NCI-H226 (cell line): Measurements from ENCODE around the gene DVL1.
"Not testable (repeated sequence)": the region's sequence is repeated elsewhere in the genome, so short reads cannot be mapped to it uniquely, and the experiment has no call there.

Experiments used
- DNase-seq: peaks from one replicate; pipeline ENCODE4 v3.0.0-alpha.2; 2015

Gene DVL1

GRCh38 chr1:1349256-1350012 is at the start of gene DVL1:
Gene DVL1, minus strand, starts transcription at chr1:1349418. Its CDS starts 353 bp downstream, at chr1:1349065.
- DNase-seq: peak; percentile 48

DNA sequence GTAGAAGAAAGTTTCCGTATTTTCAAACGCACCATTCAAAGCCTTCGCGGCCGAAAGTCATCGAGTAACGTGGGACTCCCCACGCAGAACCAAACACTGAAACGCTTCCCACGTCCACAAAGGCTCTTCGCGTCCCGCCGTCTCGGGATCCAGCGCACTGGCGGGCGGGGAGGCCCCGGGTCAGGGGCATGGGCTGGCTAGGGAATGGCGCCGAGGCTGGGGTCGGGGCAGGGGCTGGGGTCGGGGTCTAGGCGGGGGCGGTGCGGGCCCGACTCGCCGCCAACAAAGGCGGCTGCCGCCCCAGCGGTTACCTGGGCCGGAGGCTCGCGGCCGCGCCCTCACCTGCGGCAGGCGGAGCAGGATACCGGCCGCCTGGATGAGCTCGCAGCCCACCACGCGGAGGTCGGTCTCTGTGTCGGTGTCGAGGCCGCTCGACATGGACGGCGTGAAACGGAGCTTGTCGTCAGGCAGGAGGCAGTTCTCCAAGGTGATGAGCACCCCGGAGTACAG is 49.5 kb upstream of the DVL1 start:
- DNase-seq: no peak

- DNase-seq: no peak
Observed at GRCh38 chr1:1397839-1398523, 48.8 kb upstream of the DVL1 start.

DNA sequence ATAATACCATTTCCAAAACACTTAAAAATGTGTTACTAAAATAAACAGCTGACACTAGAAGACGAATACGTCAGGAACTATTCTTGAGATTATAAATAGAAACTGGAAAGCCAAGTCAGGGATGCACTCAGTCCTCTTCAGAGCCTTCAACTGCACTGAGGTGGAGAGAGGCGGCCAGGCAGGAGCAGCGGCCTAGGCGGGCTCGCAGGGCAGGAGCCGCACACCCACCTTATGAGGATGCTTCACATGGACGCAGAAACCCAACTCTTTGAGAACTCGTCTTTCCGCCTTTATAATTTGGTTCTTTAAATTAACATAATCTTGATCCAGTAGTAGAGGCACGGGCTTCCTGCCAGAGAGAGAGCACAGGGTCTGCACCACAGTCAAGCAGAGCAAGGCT is 45.9 kb upstream of the DVL1 start:
- no peak for DNase-seq

- DNase-seq: no peak
Observed at GRCh38 chr1:1394116-1394515, 44.9 kb upstream of the DVL1 start.

GRCh38 chr1:1393428-1393827 is 44.2 kb upstream of the DVL1 start:
- DNase-seq: no peak

GRCh38 chr1:1393014-1393413 is 43.8 kb upstream of the DVL1 start:
- DNase-seq: no peak

GRCh38 chr1:1391225-1391624 is 42.0 kb upstream of the DVL1 start:
- DNase-seq: no peak

- DNase-seq: no peak
Observed at GRCh38 chr1:1390675-1391074, 41.5 kb upstream of the DVL1 start.

GRCh38 chr1:1388078-1388472 is 38.9 kb upstream of the DVL1 start:
- no peak for DNase-seq

DNA sequence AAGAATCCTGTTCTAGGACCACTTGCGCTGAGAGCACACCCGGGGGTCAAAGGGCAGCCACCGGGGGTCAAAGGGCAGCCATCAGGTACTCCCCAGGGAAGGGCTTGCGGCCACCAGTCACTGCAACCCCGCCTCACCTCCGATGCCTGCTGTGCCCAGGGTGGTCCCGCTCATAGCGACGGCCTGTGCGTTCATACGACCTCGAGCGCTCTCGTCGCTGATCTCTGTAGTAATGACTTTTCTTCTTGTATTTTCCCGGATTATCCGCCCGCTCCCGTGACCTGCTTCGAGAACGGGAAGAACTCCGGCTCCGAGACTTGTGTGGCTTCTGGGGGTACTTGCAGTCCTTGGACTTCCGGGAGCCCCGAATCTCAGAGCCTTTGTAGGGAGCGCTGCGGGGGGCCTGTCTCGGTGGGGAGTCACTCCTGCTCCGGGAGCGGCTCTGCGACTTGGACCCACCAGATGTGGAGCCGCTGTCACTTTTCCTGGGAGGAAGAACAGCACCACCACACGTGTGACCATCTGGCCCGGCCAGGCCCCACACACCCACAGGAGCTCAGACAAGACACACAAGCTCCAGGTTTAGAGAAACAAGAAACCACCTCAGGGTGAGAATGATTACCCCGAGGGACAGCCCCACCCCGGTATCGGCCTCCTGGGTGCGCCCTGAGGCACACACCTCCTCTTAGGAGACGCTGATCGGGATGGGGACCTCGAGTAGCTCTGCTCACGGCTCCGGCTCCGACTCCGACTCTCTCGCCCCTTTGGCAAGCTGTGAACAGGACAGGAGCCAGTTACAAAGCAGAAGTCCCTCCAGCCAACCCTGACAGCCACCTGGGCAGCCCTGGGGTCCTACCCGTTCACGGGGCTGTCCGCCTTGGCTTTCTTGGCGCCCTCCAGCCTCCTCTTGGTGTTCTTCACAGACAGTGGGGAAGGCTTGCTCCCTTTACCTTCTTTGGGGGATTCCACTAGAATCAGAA is 38.2 kb upstream of the DVL1 start:
- no peak for DNase-seq

GRCh38 chr1:1385931-1386330 is 36.7 kb upstream of the DVL1 start:
- DNase-seq: no peak

- DNase-seq: not testable (repeated sequence)
Observed at GRCh38 chr1:1385339-1385738, 36.1 kb upstream of the DVL1 start.

DNA sequence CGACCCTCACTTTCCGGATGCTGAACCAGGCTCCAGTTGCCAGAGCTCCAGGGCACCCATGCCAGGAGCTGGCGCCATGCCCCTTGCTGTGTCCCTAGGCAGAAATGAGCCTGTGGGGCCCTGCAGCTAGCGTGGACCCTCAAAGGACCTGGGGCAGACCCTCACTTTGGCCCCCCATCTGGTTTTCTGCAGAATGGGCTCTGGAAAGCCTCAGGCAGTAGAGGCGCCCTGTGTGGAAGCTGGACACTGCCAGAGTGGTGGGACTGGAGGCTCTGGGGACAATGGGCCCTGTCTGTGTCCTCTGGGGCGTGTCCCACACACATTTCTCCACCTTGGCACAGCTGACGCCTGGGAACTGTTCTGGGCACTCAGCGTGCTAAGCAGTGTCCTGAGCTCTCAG is 32.1 kb upstream of the DVL1 start:
- DNase-seq: no peak

- DNase-seq: no peak
Observed at GRCh38 chr1:1380860-1381259, 31.6 kb upstream of the DVL1 start.

GRCh38 chr1:1377540-1378205 is 28.5 kb upstream of the DVL1 start:
- DNase-seq: no peak

GRCh38 chr1:1376551-1377226 is 27.5 kb upstream of the DVL1 start:
- DNase-seq: no peak

DNA sequence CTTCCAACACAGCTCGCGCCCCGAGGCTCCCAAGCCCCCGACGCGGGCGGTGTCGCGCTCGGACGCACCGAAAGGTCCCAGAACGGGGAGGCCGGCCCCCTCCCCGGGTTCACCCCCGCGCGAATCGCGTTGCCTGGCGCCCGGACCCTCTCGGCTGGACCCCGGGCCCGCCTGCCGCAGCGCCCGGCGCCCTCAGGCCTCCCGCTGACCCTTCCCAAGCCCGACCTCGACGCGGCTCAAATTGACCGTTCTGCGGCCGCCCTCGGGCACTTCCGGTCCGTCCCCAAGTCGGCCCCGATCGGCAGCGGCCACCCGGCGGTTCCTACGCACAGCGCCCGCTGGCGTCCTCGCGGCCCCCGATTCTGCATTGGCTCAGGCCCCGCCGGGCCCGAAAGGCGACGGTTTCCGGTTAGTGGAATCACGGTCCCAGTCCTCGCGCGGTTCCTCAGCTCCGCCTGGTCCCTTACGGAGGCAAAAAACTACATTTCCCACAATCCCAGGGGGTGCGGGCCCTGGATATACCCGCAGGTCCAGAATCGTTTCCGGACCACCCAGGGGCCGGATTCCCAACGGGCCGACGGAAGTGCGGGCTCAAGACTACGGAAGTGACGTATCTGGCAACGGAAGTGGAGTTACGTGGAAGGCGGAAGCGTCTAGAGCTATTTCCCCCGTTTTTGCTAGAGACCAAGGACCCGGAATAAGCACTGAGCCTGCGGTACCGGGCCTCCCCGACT is 25.9 kb upstream of the DVL1 start, which contains the start of gene AURKAIP1:
AURKAIP1 (minus strand) TSS at position 279 of the 734 bp plus-strand sequence. CDS start 451 bp downstream, outside the sequence.
- DNase-seq: peak; percentile 100

- DNase-seq: no peak
Observed at GRCh38 chr1:1374589-1374928, 25.3 kb upstream of the DVL1 start.

- DNase-seq: no peak
Observed at GRCh38 chr1:1373815-1374588, 24.8 kb upstream of the DVL1 start.
